Measurements from ENCODE around the gene PITX2.

PITX2 gene

DNA sequence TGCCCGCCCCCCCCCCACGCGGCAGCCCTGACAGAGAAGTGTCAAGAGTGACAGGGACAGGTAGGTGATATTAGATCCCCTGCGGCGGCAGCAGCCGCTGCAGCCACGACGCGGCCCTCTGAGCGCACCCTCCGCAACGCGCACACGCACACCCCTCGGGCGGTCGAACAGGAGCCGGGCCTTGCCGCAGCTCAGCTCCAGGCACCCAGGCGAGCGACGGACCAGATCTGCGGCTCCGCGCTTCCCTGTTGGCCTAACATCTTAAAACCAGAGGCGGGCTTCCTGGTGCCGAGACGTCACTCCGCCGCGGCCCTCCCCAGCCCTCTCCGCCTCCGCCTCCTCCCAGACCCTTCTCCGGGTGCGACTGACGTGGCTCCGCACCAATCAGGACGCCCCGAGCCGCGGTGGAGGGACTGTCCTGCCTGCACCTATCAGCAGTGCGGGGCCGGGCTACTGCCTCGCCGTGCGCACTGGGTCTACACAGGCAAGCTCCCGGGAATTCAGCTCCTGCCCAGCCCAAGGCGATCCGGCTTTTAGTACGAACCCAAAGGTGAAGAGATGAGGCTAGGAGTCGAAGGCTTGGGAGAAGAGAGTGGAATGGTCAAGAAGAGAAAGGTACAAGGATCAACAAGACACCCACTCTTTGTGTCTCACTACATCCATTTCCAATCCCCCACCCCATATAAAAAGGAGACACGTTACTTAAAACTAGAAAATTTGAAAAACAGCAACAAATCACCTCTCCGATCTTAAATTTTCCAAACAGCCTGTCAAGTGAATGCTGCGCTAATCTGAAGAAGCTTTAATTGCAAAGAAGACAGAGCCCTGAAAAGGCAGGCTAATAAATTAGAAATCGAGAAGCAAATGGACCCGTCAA, at the start of gene PITX2:
Gene PITX2 (minus strand): TSS at position 237 of the 877 bp plus-strand sequence. CDS start 617 bp downstream, outside the sequence.
- peak; percentile 14 for DNase-seq

GRCh38 chr4:110671679-110672078, 48.8 kb upstream of the PITX2 start:
- DNase-seq = no peak

GRCh38 chr4:110669663-110670062, 46.8 kb upstream of the PITX2 start:
- DNase-seq = no peak

DNA sequence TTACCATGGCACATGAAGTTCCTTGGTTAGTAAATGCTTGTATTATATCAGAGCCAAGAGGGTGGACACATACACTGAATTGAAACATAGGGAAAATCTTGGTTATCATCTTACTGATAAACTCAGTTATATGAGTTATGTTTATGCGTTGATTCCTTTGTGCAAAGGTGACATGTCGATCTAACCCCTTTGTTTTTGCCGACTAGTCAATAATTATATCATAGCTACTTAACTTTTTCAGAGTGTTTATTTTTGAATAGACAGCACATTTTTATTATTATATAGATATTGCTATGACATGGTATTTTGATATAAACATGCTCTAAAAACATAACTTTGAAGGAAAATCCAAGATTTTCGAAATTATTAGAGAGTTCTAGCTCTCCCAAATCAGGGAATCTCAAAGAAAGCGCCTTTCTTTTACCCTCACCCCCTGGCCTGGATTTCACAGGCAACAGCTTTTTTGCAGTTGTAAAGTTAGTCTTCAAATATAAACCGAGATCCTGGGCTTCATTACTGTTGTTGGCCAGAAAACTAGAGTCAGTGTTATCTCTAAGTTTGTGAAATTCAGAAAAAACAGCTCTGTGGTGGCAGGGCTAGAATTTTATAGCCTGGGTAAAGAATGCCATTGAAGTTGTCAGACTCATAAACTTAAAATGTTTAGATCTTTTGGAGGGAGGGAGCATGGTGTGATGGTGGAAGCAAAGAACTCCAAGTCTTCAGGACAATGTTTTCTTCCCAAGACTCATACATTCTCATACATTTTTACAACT, 45.8 kb upstream of the PITX2 start:
- no peak for DNase-seq

GRCh38 chr4:110667670-110668069, 44.8 kb upstream of the PITX2 start:
- DNase-seq = no peak

DNA sequence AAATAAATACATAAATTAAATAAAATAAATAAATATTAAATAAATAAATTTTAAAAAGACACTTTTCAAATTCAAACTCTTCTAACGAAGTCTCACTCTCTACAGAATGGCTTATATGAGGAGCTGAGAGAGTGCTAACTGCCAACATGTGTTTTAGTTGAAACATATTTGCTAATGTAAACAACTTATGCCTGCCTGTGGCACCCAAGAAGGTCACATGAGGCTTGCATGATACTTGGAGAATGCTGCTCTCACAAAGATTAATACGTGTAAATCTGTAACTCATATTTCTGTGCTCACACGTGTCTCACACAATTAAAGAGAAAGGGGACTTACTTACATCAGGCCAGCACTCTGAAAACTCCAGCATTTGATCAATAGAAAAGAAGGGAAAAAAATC, 43.2 kb upstream of the PITX2 start:
- no peak for DNase-seq

DNA sequence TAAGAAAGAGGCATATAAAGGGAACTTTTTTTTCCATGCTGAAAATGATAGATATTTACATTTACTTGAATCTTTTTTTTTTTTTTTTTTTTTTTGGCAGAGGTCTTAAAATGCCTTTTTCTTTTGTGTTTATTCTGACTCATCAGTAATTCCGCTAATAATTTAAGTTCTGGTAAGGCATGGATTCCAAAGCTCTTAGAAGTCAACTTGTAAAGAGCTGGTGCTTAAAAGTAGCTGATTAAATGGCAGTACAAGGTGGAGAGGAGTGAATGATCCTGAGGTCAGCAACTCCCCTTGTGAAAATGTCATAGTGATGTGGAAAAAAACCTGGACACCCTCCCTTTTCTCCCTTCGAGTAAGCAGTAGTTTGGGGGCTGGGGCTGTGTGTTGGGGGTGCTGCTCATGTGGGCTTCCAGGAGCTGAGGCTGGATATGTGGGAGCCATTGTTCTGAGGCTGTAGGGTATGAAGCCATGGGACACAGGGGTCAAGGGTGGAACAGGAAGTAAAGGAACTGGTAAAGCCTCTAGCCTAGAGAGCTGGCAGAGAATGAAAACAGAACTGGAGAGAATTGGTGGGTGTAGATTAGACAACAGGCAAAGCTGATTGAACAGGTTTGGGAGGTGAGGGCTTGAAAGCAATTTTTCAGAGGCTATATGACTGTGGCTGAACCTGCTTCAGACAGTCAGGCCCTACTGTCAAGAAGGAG, 41.0 kb upstream of the PITX2 start:
- no peak for DNase-seq

DNA sequence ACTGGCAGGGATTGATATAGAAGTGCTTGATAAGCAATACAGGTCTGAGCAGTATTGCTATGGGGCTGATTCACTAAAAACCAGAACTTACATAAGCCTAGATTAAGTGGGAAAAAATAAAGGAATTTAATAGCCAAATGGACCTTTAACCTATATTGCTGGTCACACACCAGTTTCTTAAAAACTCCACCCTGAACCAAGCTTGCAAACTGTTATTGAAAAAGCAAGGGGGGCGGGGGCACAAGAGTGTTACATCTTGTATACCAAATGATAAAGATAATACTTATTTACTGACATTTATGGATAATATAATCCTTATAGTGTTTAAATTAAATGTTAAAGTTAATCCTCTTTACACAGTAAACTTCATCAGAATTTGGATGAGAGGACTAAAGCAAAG, 40.3 kb upstream of the PITX2 start:
- DNase-seq = no peak

DNA sequence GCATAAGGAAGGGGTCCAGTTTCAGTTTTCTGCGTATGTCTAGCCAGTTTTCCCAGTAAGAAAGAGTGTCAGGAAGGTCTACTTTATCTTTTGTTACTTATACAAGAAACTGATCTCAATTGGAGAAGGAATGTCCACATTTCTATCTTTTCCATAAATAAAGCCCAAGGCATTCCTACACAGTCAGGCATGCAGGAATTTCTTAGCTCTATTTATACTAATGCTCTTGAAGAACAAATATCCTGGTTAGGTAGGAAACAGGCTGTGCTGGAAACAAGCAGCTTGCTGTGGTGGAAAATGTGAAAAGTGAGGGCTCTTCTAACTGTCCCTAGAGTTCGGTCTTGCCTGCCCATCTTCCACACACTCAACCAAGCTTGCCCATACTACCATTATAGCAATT, 37.9 kb upstream of the PITX2 start:
- no peak for DNase-seq

GRCh38 chr4:110654254-110654635, 31.4 kb upstream of the PITX2 start:
- no peak for DNase-seq

DNA sequence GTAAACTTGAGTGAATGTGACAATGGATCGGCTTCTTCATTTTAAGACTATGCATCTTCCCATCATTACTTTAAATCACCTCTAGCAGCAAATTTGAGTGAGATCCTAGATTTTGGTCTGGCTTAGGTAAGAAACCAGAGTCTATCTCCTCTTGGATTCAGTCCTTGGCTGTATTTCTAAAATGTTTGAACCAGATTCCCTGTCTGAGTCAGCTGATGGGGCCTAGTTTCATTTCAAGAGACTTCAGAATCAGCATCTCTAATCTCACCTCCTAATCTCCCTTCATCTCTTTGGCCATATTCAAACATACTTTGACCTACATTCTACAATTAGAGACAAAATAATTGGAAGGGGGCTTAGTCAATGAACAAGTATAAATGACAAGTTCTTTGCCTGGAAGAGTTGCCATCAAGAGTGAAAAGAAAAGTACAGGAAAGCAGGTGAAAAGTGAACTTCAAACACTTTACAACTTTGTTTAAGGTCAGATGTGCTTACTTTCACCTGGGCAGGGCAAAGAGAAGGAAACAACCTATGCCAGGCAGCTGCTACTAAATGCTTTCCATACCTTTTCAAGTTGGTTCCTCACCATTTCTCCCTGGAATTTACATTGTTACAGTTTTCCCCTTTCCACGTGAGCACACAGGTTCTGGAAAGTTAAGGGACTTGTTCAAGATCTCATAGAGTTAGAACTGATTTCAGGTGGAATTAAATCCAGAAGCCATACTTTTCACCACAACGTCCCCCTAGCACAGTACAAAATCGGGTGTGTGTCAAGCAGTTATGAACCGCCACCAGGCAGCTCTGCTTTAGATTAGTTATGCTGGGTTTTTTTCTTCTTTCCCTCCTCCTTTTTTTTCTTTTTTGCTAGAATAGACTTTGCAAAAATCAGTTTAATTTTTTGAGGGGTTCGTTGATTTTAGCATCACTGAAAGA, 30.7 kb upstream of the PITX2 start:
- DNase-seq = no peak

GRCh38 chr4:110644008-110644407, 21.1 kb upstream of the PITX2 start:
- DNase-seq = no peak

GRCh38 chr4:110643096-110643495, 20.2 kb upstream of the PITX2 start:
- no peak for DNase-seq

DNA sequence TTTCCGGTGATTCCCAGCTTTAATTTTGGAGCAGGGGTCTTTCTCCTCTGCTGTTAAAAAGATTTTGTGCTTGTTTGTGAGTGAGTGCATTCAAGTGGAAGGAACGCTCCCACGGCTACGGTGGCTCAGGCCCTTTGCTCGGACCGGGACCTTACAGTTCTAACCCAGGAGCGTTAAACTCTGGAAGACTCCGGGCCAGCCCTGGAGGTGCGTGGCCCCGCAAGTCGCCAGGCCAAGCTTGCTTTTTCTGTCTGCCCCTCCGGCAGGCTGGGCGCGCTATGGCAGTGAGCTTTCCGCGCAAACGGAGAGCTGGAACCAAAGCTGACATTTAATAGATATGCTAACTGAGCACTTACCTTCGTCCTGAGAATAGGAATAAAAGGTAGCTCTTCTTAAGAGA, 18.3 kb upstream of the PITX2 start:
- no peak for DNase-seq

GRCh38 chr4:110640576-110640975, 17.7 kb upstream of the PITX2 start:
- DNase-seq = no peak

- DNase-seq = no peak
Measured at GRCh38 chr4:110639207-110640090, 16.6 kb upstream of the PITX2 start.

GRCh38 chr4:110638089-110638746, 15.3 kb upstream of the PITX2 start:
- DNase-seq = no peak

GRCh38 chr4:110637408-110638088, 14.7 kb upstream of the PITX2 start:
- no peak for DNase-seq

- no peak for DNase-seq
Measured at GRCh38 chr4:110636680-110637407, 14.0 kb upstream of the PITX2 start.
